Measurements from ENCODE around the gene THEM5.

Gene THEM5

DNA sequence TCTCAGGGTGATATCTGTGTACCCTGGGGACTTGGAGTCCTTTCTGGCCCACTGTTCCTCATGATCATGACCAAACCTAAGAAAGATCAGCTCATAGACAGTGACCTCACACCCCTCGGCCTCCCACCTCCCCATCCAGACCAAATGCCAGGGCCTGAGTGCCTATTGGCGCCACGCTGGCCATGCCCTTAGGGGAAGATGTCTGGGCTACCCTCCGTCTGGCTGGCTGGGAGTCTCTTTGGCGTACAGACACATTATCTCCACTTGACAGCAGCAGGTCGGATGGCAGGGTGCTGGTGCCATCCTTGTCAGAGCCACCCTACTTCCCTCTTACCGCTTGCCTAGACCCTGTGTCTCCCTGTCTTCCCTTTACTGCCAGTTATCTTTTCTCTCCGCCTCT lies 30.3 kb downstream of the THEM5 start:
- TF ChIP-seq, protein P1, sequence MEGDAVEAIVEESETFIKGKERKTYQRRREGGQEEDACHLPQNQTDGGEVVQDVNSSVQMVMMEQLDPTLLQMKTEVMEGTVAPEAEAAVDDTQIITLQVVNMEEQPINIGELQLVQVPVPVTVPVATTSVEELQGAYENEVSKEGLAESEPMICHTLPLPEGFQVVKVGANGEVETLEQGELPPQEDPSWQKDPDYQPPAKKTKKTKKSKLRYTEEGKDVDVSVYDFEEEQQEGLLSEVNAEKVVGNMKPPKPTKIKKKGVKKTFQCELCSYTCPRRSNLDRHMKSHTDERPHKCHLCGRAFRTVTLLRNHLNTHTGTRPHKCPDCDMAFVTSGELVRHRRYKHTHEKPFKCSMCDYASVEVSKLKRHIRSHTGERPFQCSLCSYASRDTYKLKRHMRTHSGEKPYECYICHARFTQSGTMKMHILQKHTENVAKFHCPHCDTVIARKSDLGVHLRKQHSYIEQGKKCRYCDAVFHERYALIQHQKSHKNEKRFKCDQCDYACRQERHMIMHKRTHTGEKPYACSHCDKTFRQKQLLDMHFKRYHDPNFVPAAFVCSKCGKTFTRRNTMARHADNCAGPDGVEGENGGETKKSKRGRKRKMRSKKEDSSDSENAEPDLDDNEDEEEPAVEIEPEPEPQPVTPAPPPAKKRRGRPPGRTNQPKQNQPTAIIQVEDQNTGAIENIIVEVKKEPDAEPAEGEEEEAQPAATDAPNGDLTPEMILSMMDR (IDR thresholded peaks at IDR 0.05; ENCODE audit: low read depth, low read length, missing control alignments): no peak
- no peak for DNase-seq (ENCODE audit: extremely low read depth, low read depth)
- no peak overlapping the region for H3K4me3 ChIP-seq (replicated peaks; ENCODE audit: low read depth, low read length)

DNA sequence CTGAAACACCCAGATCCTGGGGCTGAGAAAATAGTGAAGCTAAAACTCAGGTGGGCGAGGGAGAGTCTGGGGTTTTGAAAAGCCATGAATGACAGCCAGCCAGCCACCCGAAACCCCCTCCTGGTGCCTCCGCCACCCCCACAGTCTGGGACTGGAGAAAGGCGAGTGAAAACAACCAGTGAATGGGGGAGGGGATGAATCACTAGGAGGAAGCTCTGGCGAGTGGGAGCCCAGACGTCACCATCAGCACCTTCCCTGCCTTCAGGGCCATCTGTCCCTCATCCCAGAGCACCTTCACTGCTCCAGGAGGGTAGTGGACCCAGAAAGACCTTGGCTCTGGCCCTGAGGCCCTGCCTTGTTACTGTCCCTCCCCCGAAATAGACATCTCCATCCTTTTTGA lies 31.1 kb downstream of the THEM5 start:
- TF ChIP-seq, protein P1 (IDR thresholded peaks at IDR 0.05; ENCODE audit: low read depth, low read length, missing control alignments): no peak
- DNase-seq (ENCODE audit: extremely low read depth, low read depth): no peak
- H3K4me3 ChIP-seq (replicated peaks; ENCODE audit: low read depth, low read length): no peak overlapping the region

DNA sequence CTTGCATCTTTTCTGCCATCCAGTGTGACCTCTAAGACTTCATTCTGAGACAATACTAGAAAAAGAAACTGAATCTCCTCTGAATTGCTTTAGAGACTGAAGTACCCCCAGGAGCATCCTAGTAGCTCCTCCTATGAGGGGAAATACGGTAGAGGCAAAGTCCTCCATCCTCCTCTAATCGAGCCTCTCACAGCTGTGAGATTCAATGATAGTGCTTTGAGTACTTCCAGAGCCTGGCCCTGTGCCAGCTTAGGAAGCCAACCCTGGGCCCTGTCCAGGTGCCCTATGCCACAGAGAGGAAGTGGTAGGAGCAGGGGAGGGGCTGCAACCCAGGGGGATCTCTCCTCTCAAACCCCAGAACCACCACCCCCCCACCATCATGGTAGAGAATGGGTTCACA lies 32.6 kb downstream of the THEM5 start:
- DNase-seq (ENCODE audit: extremely low read depth, low read depth): no peak
- TF ChIP-seq, protein P1 (IDR thresholded peaks at IDR 0.05; ENCODE audit: low read depth, low read length, missing control alignments): no peak
- no peak overlapping the region for H3K4me3 ChIP-seq (replicated peaks; ENCODE audit: low read depth, low read length)

DNA sequence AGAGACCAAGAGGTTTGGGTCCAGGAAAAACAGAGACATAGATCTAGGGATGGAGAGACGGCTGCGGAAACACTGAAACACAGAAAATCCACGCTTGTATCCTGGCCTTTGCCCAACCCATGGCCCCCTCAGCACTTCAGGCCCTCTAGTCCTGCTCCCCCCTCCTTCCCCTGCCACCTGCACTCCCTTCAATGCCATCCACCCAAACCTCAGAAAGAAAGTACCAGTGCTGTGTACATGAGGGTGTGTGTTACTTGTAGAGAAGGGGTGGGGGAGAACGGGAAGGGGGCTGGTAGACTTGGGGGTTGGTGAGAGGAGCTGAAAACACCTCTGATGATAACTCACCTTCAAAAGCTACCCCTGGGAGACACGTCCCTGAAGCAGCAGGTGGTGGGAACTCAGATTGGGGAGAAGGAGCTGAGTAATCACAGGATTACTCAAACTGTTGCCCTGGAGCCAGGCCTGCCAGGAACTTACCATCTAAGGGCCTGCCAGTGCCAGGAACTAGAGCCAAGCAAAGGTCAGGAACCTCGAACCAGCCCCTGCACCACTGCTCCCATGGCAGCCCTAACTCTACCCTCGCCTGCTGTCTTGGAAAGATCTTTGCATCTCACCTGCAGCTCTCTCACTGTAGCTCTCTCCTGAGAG lies 33.4 kb downstream of the THEM5 start:
- TF ChIP-seq, protein P1 (IDR thresholded peaks at IDR 0.05; ENCODE audit: low read depth, low read length, missing control alignments): no peak
- DNase-seq (ENCODE audit: extremely low read depth, low read depth): no peak
- H3K4me3 ChIP-seq (replicated peaks; ENCODE audit: low read depth, low read length): no peak overlapping the region

DNA sequence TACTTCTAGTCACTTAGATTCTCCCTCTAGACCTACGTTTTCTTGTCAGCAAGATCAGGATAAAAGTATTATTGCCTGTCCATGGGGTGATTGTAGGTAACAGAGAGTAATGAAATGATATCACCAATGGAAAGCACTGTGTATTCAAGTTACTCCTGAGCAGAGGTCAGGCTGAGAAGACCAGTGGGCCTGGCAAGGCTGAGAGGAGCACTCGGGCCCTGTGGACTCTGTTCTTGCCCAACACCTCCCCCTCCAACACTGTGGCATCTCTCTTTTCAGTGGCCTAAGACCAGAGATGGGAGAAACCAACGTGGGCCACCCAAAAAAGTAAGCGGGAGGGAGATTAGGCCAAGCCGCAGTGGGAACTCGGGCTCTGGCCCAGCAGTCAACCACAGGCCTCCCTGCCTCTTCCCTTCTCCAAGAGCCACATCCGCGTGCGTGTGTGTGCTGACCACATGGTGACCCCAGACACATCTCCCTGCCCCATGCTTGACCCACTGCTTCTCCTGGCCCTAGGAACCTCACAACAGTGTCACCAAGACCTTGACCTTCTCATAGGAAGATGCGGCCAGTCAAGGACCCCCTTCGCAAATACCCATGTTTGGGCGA lies 34.2 kb downstream of the THEM5 start:
- TF ChIP-seq, protein P1 (IDR thresholded peaks at IDR 0.05; ENCODE audit: low read depth, low read length, missing control alignments): no peak
- no peak for DNase-seq (ENCODE audit: extremely low read depth, low read depth)
- no peak overlapping the region for H3K4me3 ChIP-seq (replicated peaks; ENCODE audit: low read depth, low read length)

DNA sequence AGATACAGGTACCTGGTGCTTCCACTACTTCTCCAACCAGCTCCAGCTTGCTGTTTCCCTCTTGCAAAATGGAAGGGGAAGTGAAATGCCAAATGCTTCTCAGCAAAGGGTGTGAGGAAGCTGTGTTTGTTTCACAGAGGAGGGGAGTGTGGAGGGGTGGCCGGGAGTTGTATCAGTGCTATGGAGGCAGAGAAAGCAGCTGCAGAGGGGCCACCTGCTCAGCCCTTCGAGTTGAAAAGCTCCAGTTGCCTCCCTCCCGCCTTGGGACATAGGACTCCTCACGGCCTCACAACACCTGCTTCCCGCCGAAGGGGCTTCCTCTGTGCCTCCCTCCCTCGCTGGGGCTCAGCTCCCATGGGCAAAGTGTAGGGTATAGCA lies 36.2 kb downstream of the THEM5 start:
- no peak for DNase-seq (ENCODE audit: extremely low read depth, low read depth)
- no peak overlapping the region for H3K4me3 ChIP-seq (replicated peaks; ENCODE audit: low read depth, low read length)
- TF ChIP-seq, protein P1 (IDR thresholded peaks at IDR 0.05; ENCODE audit: low read depth, low read length, missing control alignments): no peak
